Amniotic epithelial cell (primary cell): ENCODE results near the gene HSPA1L.
"Not testable (repeated sequence)": the region's sequence is repeated elsewhere in the genome, so short reads cannot be mapped to it uniquely, and the experiment has no call there.

Source experiments
- DNase-seq: peaks from one replicate; pipeline ENCODE4 v3.0.0-alpha.2; 2010; ENCODE audit warnings: low read depth

HSPA1L gene

GRCh38 chr6:31815025-31815838 lies at the start of gene HSPA1L, which contains the start of gene HSPA1A:
Gene HSPA1L, minus strand, starts transcription at chr6:31815283. Its CDS starts 3,311 bp downstream, at chr6:31811972.
Gene HSPA1A, plus strand, starts transcription at chr6:31815543. Its CDS starts 214 bp downstream, at chr6:31815757.
- DNase-seq: peak; percentile 93

- DNase-seq: no peak
Measured at GRCh38 chr6:31864818-31865204, 49.7 kb upstream of the HSPA1L start.

- not testable (repeated sequence) for DNase-seq
Measured at GRCh38 chr6:31864123-31864562, 49.1 kb upstream of the HSPA1L start.

GRCh38 chr6:31862344-31863235 lies 47.5 kb upstream of the HSPA1L start, which contains the start of gene NEU1:
Gene NEU1, minus strand, starts transcription at chr6:31862821. Its CDS starts 45 bp downstream, at chr6:31862776.
- DNase-seq: peak; percentile 100

GRCh38 chr6:31861919-31862343 lies 46.8 kb upstream of the HSPA1L start:
- no peak for DNase-seq

- DNase-seq: no peak
Measured at GRCh38 chr6:31861150-31861549, 46.1 kb upstream of the HSPA1L start.

GRCh38 chr6:31860349-31860748 lies 45.3 kb upstream of the HSPA1L start:
- no peak for DNase-seq

- no peak for DNase-seq
Measured at GRCh38 chr6:31859923-31860322, 44.8 kb upstream of the HSPA1L start.

GRCh38 chr6:31858707-31859106 lies 43.6 kb upstream of the HSPA1L start:
- no peak for DNase-seq

- not testable (repeated sequence) for DNase-seq
Measured at GRCh38 chr6:31857774-31858173, 42.7 kb upstream of the HSPA1L start.

- DNase-seq: not testable (repeated sequence)
Measured at GRCh38 chr6:31851980-31852718, 37.1 kb upstream of the HSPA1L start.

GRCh38 chr6:31851485-31851832 lies 36.4 kb upstream of the HSPA1L start:
- DNase-seq: peak; percentile 40

- no peak for DNase-seq
Measured at GRCh38 chr6:31850765-31851484, 35.8 kb upstream of the HSPA1L start.

- no peak for DNase-seq
Measured at GRCh38 chr6:31847276-31847978, 32.3 kb upstream of the HSPA1L start.

GRCh38 chr6:31844507-31844906 lies 29.4 kb upstream of the HSPA1L start:
- DNase-seq: no peak

GRCh38 chr6:31842053-31842452 lies 27.0 kb upstream of the HSPA1L start:
- no peak for DNase-seq

- DNase-seq: not testable (repeated sequence)
Measured at GRCh38 chr6:31839779-31840126, 24.7 kb upstream of the HSPA1L start.

- DNase-seq: no peak
Measured at GRCh38 chr6:31838968-31839367, 23.9 kb upstream of the HSPA1L start.

GRCh38 chr6:31838114-31838553 lies 23.1 kb upstream of the HSPA1L start:
- DNase-seq: not testable (repeated sequence)

GRCh38 chr6:31837369-31838113 lies 22.5 kb upstream of the HSPA1L start:
- DNase-seq: no peak
